ENCODE data around the gene SLC35A3. TPM values are rescaled to one million over a fixed set of nuclear protein-coding genes. Genes with fewer than 3 reads are reported as not detected.

The SLC35A3 gene
- total RNA-seq, 1 donor from 2014 or later, result 14.7 TPM

- TF ChIP-seq CTCF (IDR thresholded peaks at IDR 0.05), result no peak
- no peak for DNase-seq (ENCODE audit: low spot score)
- Mint-ChIP-seq H3K9me3 (ENCODE audit: low read depth) (peaks cover 12% of the 10 kb centered on the region), H3K27ac (ENCODE audit: unreplicated experiment) (no peak overlapping the region), H3K4me3 (ENCODE audit: unreplicated experiment) (no peak overlapping the region), H3K4me1 (ENCODE audit: low read depth) (peaks cover 4% of the 10 kb centered on the region), H3K27me3 (ENCODE audit: low read depth) (no peaks in the 10 kb centered on the region), H3K36me3 (ENCODE audit: low read depth) (peaks cover 19% of the 10 kb centered on the region)
These were observed 27.2 kb downstream of the SLC35A3 start for GRCh38 chr1:99996951-99997350.

GRCh38 chr1:100001462-100001861 is 31.7 kb downstream of the SLC35A3 start:
- Mint-ChIP-seq H3K4me1 (ENCODE audit: low read depth) (no peaks in the 10 kb centered on the region), H3K36me3 (ENCODE audit: low read depth) (peaks cover 12% of the 10 kb centered on the region), H3K27ac (ENCODE audit: unreplicated experiment) (no peak overlapping the region), H3K9me3 (ENCODE audit: low read depth) (peaks cover 14% of the 10 kb centered on the region), H3K27me3 (ENCODE audit: low read depth) (no peaks in the 10 kb centered on the region), H3K4me3 (ENCODE audit: unreplicated experiment) (no peak overlapping the region)
- DNase-seq (ENCODE audit: low spot score), result no peak
- TF ChIP-seq CTCF (IDR thresholded peaks at IDR 0.05), result no peak

- no peaks in the 10 kb centered on the region for H3K4me1 Mint-ChIP-seq (ENCODE audit: low read depth)
- no peak for TF ChIP-seq CTCF (IDR thresholded peaks at IDR 0.05)
- no peak overlapping the region for H3K27ac Mint-ChIP-seq (ENCODE audit: unreplicated experiment)
- no peak overlapping the region for H3K4me3 Mint-ChIP-seq (ENCODE audit: unreplicated experiment)
- H3K9me3 Mint-ChIP-seq (ENCODE audit: low read depth), result peaks cover 14% of the 10 kb centered on the region
- H3K36me3 Mint-ChIP-seq (ENCODE audit: low read depth), result peaks cover 10% of the 10 kb centered on the region
- H3K27me3 Mint-ChIP-seq (ENCODE audit: low read depth), result no peaks in the 10 kb centered on the region
- DNase-seq (ENCODE audit: low spot score), result no peak
These were observed 35.6 kb downstream of the SLC35A3 start for GRCh38 chr1:100005424-100005823.

- H3K4me3 Mint-ChIP-seq (ENCODE audit: unreplicated experiment), result no peak overlapping the region
- peaks cover 7% of the 10 kb centered on the region for H3K36me3 Mint-ChIP-seq (ENCODE audit: low read depth)
- H3K27me3 Mint-ChIP-seq (ENCODE audit: low read depth), result no peaks in the 10 kb centered on the region
- H3K4me1 Mint-ChIP-seq (ENCODE audit: low read depth), result no peaks in the 10 kb centered on the region
- no peak for TF ChIP-seq CTCF (IDR thresholded peaks at IDR 0.05)
- no peak overlapping the region for H3K27ac Mint-ChIP-seq (ENCODE audit: unreplicated experiment)
- peaks cover 10% of the 10 kb centered on the region for H3K9me3 Mint-ChIP-seq (ENCODE audit: low read depth)
- no peak for DNase-seq (ENCODE audit: low spot score)
These were observed 36.9 kb downstream of the SLC35A3 start for GRCh38 chr1:100006688-100007087.

GRCh38 chr1:100009458-100009857 is 39.7 kb downstream of the SLC35A3 start:
- no peaks in the 10 kb centered on the region for H3K4me1 Mint-ChIP-seq (ENCODE audit: low read depth)
- DNase-seq (ENCODE audit: low spot score), result no peak
- no peak overlapping the region for H3K4me3 Mint-ChIP-seq (ENCODE audit: unreplicated experiment)
- H3K27me3 Mint-ChIP-seq (ENCODE audit: low read depth), result no peaks in the 10 kb centered on the region
- TF ChIP-seq CTCF (IDR thresholded peaks at IDR 0.05), result no peak
- H3K27ac Mint-ChIP-seq (ENCODE audit: unreplicated experiment), result no peak overlapping the region
- H3K36me3 Mint-ChIP-seq (ENCODE audit: low read depth), result peaks cover 7% of the 10 kb centered on the region
- H3K9me3 Mint-ChIP-seq (ENCODE audit: low read depth), result peaks cover 10% of the 10 kb centered on the region

Data from chondrocyte (in vitro differentiated cells).